T-helper 17 cell (primary cell): Measurements from ENCODE around the gene EVC2. TPM values are rescaled to one million over a fixed set of nuclear protein-coding genes. Genes with fewer than 3 reads are reported as not detected.

Experiments used
- ATAC-seq: fragments of 150-1000 bp; cut with Tn5 transposase; 2 replicates; pipeline ENCODE4 v1.10.0; 2021; ENCODE audit warnings: mild to moderate bottlenecking, moderate library complexity
- DNase-seq, 3 donors: peaks; one replicate each; pipeline versions ENCODE4 v3.0.0 to v3.0.0-alpha.2; 2020 to 2021
- H3K9me3 ChIP-seq: one replicate; pipeline ENCODE4 v1.7.0; 2013; ENCODE audit warnings: low read length, mild to moderate bottlenecking; ENCODE audit not compliant: control insufficient read depth, poor library complexity, severe bottlenecking
- H3K27ac Mint-ChIP-seq: one replicate; pipeline ENCODE4 v1.8.0; 2022; ENCODE audit warnings: mild to moderate bottlenecking, moderate library complexity, mixed read lengths
- H3K27me3 Mint-ChIP-seq: one replicate; pipeline ENCODE4 v1.8.0; 2022; ENCODE audit warnings: mixed read lengths
- H3K36me3 Mint-ChIP-seq: one replicate; pipeline ENCODE4 v1.8.0; 2022; ENCODE audit warnings: low read depth, mixed read lengths
- H3K4me1 Mint-ChIP-seq: one replicate; pipeline ENCODE4 v1.8.0; 2022; ENCODE audit warnings: mild to moderate bottlenecking, mixed read lengths
- H3K4me3 Mint-ChIP-seq: one replicate; pipeline ENCODE4 v1.8.0; 2022; ENCODE audit warnings: mild to moderate bottlenecking, moderate library complexity, mixed read lengths
- total RNA-seq, 4 donors: library from RNA in 2 of 4; stranded (reverse) in 2 of 4; gene quantifications; one replicate each; pipeline ENCODE4 v1.2.3 and lab custom pipeline; 2022 to 2026

Gene EVC2
- total RNA-seq, 2 donors from 2014 or later = 3.6 to 6.8 TPM

DNA sequence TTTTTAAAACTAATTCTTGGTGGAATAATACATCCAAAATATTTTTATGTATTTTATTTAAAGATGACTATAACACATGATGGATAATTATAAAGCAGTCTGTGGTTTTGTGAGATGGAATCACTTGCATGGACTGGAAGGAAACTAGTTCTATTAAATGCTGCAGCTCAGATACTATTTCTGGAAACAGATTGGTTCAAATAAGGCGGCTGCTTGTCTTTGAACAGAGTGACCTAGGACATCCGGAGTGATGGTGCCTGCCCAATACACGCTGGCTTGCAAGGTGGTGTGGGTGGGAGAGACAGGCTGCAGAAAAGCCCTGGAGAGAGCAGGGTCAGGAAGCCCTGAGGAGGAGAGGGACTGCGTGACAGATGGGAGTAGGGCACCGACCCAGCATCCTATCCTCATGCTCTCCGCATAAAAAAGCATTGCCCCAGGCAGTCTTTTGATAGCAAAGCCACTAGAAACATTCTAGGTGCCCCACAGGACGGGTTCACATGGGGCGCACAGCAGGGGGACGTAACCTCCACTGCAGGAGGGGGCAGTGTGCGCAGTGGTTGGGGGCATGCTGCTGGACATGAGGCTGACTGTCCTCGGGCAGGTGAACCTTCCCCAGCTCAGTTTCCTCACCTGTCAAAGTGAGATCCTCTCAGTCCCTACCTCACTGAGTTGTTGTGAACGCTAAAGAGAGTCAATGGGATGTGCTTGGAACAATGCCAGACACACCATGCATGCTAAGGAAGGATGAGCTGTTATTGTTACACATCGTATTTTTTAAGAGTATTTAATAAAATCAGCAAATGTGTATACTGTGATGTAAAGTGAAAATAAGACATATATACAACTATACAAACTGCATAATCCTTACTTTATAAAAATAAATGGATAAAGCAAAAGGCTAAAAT lies 71.3 kb downstream of the EVC2 start:
- no peaks in the 10 kb centered on the region for H3K36me3 Mint-ChIP-seq
- no peaks in the 10 kb centered on the region for H3K4me1 Mint-ChIP-seq
- no peak overlapping the region for H3K4me3 Mint-ChIP-seq
- ATAC-seq = no peak
- no peaks in the 10 kb centered on the region for H3K9me3 ChIP-seq
- no peaks in the 10 kb centered on the region for H3K27me3 Mint-ChIP-seq
- no peak for DNase-seq
- no peak overlapping the region for H3K27ac Mint-ChIP-seq

DNA sequence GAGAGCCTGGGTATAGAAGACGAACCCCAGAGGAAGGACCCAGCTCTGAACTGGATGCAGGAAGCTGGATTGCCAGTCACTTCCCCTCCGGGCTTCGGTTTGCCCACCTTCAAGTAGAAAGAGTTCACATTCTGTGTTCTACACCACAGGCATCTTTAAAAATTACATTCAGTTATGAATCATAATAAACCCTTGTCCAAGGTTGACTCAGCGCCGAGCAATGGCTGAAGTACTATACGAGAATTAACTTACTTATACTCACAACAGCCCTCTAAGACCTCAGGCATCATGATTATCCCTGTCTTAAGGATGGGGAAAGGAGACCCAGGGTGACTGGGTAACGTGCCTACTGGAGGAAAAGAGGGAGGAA lies 72.5 kb downstream of the EVC2 start:
- DNase-seq = no peak
- no peaks in the 10 kb centered on the region for H3K36me3 Mint-ChIP-seq
- H3K9me3 ChIP-seq = no peaks in the 10 kb centered on the region
- no peak overlapping the region for H3K27ac Mint-ChIP-seq
- no peaks in the 10 kb centered on the region for H3K4me1 Mint-ChIP-seq
- no peak for ATAC-seq
- no peaks in the 10 kb centered on the region for H3K27me3 Mint-ChIP-seq
- no peak overlapping the region for H3K4me3 Mint-ChIP-seq

DNA sequence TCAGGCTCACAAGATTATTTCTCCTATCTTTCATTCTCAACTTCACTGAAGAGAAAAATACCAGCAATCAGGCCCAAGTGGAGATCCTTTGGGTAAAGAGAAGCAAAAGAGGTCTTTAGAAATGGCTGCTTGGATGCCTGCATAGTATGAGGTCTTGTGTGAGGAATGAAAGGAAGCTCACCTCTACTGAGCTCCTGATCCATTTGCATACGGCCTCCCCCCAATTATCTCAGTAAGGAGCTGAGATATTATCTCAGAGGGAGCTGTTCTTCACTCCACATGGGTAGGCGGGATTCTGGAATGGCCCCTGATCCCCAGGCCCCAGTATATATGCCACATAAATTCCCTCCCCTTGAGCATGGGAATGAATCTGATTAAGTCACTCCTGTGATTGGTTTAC lies 75.8 kb downstream of the EVC2 start:
- ATAC-seq (no peak), DNase-seq (no peak)
- no peaks in the 10 kb centered on the region for H3K9me3 ChIP-seq
- H3K4me1 Mint-ChIP-seq = no peaks in the 10 kb centered on the region
- H3K27me3 Mint-ChIP-seq = no peaks in the 10 kb centered on the region
- no peak overlapping the region for H3K27ac Mint-ChIP-seq
- H3K4me3 Mint-ChIP-seq = no peak overlapping the region
- no peaks in the 10 kb centered on the region for H3K36me3 Mint-ChIP-seq

DNA sequence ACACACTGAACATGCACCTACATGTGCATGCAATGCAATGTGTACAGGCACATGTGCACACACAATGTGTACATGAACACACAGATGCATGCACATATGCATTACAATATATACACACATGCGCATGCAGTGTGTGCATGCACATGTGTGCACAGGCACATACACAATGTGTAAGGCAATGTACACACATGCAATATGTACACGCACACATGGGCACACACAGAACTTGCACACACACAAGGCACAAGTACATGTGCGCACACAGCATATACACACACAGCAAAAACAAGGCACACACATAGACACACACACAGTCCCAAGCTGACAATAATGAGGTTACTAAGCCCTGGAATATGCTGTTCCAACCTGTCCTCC lies 76.3 kb downstream of the EVC2 start:
- ATAC-seq (no peak), DNase-seq (no peak)

DNA sequence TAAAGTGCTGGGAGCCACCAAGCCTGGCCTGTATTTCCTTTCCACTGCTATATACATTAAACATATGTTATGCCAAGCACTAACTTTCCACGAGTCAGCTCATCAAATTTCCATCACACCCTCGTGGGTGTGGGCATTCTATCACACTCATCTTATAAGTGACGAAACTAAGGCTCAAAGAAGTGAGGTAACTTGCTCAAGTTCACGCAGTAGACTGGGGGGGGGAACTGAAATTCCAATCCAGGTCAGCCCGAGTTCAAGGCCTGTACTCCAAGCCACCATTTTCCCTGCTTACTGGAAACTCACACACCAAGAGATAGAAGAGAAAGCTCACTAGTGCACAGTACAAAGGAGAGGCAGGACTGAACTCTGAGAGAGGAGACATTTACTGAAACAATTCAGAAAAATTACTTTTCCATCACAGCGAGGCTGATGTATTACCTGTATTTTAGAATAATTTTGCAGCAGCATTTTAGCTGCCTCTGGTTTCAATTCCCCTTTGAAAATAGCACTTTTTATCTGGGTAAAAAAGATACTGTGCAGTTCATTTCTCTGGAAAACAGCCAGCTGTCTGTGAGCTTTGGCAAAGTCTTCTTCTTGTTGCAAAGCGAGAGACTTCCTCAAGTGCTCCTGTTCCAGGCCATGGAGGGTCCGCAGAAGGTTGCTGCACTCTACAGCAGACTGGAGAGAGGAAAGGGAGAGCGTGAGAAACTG lies 76.8 kb downstream of the EVC2 start:
- Mint-ChIP-seq H3K27ac (no peak overlapping the region), H3K36me3 (no peaks in the 10 kb centered on the region), H3K4me1 (no peaks in the 10 kb centered on the region), H3K4me3 (no peak overlapping the region), H3K27me3 (no peaks in the 10 kb centered on the region)
- DNase-seq = no peak
- no peak for ATAC-seq
- no peaks in the 10 kb centered on the region for H3K9me3 ChIP-seq

More for the DNA sequence above, 76.3 kb downstream of the EVC2 start:
- Mint-ChIP-seq H3K36me3 (no peaks in the 10 kb centered on the region), H3K4me1 (no peaks in the 10 kb centered on the region), H3K4me3 (no peak overlapping the region), H3K27me3 (no peaks in the 10 kb centered on the region), H3K27ac (no peak overlapping the region)
- no peaks in the 10 kb centered on the region for H3K9me3 ChIP-seq

DNA sequence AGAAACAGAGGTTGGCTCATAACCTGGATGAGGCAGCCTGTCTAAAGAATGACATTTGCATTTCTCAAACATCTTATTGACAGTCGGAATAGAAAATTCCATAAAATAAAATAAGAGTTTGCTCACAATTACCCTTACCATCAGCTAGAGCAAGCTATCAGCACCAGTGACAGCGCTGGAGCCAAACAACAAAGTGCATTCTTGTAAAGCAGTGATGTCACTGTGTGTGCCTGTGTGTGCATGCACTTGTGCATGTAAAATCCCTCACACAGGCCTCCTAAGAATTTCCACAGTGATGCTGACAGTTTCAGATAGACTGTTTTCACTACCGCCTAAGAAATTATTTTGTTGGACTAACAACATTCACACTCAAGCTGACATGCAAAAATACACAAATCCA lies 77.6 kb downstream of the EVC2 start:
- Mint-ChIP-seq H3K36me3 (peaks cover 2% of the 10 kb centered on the region), H3K27ac (no peak overlapping the region), H3K27me3 (no peaks in the 10 kb centered on the region), H3K4me1 (no peaks in the 10 kb centered on the region), H3K4me3 (no peak overlapping the region)
- no peaks in the 10 kb centered on the region for H3K9me3 ChIP-seq
- no peak for DNase-seq
- no peak for ATAC-seq

DNA sequence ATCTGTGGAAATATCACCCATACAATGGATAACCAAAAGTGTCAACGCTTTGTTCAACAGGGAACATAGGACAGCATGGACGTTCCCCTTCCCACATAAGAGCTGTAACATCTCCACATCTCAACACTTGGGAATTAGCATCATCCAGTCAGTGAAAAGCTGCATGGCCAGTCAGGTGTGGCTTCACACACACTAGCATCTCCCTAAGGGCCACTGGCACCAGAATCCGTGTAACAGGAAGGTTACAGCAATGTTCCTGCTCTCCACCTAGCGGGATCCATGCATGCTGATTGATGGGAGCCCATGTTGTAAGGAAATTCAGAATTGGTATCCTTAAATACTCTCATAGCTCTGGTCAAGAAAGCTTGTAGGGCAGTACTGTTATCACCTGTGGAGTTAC lies 78.8 kb downstream of the EVC2 start:
- no peaks in the 10 kb centered on the region for H3K27me3 Mint-ChIP-seq
- ATAC-seq = no peak

DNA sequence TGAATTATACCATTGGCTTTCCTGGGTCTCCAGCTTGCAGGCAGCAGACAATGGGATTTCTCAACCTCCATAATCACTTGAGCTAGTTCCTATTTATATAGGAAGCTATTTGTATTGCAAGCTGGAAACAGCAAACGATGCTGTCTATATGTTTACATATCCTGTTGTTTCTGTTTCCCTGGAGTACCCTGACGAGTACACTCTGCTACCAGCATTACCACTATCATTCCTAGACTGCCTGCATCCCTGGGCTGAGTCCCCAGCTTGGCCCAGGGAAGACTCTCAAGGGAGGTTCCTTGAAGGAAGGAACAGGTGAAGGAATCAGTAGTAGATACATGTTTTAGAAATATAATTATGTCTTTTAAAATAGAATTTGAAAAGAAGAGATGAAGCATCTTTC lies 81.4 kb downstream of the EVC2 start:
- Mint-ChIP-seq H3K4me3 (no peak overlapping the region), H3K27ac (no peak overlapping the region), H3K27me3 (no peaks in the 10 kb centered on the region), H3K36me3 (peaks cover 6% of the 10 kb centered on the region), H3K4me1 (no peaks in the 10 kb centered on the region)
- H3K9me3 ChIP-seq = no peaks in the 10 kb centered on the region
- DNase-seq = no peak
- ATAC-seq = no peak

More for the DNA sequence above, 78.8 kb downstream of the EVC2 start:
- no peaks in the 10 kb centered on the region for H3K4me1 Mint-ChIP-seq
- H3K27ac Mint-ChIP-seq = no peak overlapping the region
- H3K36me3 Mint-ChIP-seq = peaks cover 4% of the 10 kb centered on the region
- no peak overlapping the region for H3K4me3 Mint-ChIP-seq
- no peaks in the 10 kb centered on the region for H3K9me3 ChIP-seq
- no peak for DNase-seq

DNA sequence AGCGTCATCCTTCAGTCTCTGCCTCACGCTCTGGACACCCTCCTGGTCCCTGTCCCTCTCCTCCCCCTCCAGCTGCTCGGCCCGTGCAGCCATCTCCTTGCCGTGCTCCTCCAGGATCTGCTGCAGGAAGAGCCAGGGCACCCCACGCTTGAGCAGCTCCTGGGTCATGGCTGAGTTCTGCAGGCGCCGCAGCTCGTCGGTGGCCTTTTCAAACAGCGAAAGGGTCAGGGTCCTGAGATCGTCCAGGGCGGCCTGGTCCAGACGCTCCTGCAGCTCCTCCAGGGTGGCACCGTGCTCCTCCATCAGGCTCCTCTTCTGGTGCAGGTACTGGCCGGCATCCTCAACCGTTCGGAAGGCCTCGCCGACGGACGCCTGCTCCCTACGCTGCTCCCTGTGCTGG lies 85.8 kb downstream of the EVC2 start:
- Mint-ChIP-seq H3K36me3 (peaks cover 6% of the 10 kb centered on the region), H3K27ac (no peak overlapping the region), H3K4me1 (no peaks in the 10 kb centered on the region), H3K4me3 (no peak overlapping the region), H3K27me3 (no peaks in the 10 kb centered on the region)
- ATAC-seq (no peak), DNase-seq (no peak)
- no peaks in the 10 kb centered on the region for H3K9me3 ChIP-seq

DNA sequence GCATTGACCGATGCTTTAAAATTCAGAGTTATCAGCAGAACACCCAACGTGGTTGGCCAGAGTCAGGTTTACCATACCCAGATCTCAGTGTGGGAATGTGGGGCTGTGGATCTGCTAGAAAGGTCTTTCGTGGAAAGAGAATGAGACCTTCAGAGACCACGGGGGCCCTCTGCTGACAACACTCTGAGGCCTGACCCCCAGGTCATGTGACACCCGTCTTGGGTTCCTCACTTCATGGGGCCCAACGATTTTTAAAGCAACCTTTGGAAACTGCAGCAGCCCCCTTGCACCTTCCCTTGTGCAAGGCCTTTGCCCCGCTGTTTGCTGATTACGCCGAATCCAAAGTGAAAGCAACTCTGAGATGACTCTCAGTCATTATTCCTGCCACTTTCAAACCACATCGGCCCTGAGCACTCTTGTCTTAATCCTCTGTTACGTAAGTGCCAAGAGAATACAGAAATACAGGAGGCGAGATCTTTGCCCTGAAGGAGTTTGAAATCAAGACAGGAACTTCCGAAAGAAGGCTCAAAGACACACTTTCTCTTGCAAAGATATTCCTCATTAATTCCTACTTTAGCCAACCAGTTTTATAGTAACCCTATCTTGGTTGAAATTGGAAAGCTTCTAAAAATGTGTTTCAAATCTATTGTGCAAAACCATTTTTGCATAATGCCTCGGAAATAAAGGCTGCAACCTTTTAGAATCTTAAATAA lies 88.3 kb downstream of the EVC2 start:
- Mint-ChIP-seq H3K27me3 (no peaks in the 10 kb centered on the region), H3K27ac (no peak overlapping the region), H3K4me1 (no peaks in the 10 kb centered on the region), H3K36me3 (peaks cover 4% of the 10 kb centered on the region), H3K4me3 (no peak overlapping the region)
- no peaks in the 10 kb centered on the region for H3K9me3 ChIP-seq
- DNase-seq (no peak), ATAC-seq (no peak)

DNA sequence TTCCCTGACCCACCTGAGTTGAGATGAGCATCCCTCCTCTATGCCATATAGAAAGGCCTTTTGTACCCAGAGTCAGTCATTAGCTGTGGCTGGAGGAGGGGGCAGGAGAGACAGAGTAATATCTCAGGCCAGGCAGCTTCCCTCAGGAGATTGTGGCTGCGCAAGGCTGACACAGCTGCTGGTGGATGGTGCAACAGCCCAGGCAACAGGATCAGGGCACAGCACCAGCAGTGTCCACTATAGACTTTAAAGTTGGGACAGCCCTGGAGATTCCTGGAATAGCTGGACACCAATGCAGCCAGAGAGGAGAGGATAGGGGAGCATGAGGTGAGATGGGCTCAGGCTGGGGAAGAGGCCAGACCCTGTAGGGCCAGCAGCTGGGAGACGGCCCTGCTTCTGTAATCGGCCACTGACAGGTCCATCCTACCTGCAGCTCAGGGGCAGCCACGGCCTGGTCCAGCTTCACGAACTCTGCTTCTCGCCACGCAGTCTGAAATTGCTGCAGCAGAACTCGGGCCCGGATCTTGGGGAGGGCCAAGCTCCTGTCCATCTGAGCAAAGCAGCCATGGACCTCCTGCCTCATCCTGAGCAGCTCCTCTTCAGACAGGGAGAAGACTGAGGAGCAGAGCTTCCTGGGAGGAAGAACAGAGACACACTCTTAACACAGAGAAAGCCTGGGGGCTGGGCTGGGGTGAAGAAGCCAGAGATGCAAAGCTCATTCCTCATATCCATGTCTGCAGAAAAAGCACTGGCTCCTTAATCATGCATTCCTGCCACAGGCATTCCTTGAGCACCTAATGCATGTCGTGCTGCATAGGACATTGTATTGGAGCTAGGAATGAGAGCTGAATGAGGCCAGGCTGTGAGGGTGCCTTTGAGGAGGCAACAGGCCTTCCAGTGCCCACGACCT lies 90.1 kb downstream of the EVC2 start:
- Mint-ChIP-seq H3K4me3 (no peak overlapping the region), H3K27me3 (no peaks in the 10 kb centered on the region), H3K4me1 (no peaks in the 10 kb centered on the region), H3K36me3 (peaks cover 3% of the 10 kb centered on the region), H3K27ac (no peak overlapping the region)
- ATAC-seq (no peak), DNase-seq (no peak)
- no peaks in the 10 kb centered on the region for H3K9me3 ChIP-seq

DNA sequence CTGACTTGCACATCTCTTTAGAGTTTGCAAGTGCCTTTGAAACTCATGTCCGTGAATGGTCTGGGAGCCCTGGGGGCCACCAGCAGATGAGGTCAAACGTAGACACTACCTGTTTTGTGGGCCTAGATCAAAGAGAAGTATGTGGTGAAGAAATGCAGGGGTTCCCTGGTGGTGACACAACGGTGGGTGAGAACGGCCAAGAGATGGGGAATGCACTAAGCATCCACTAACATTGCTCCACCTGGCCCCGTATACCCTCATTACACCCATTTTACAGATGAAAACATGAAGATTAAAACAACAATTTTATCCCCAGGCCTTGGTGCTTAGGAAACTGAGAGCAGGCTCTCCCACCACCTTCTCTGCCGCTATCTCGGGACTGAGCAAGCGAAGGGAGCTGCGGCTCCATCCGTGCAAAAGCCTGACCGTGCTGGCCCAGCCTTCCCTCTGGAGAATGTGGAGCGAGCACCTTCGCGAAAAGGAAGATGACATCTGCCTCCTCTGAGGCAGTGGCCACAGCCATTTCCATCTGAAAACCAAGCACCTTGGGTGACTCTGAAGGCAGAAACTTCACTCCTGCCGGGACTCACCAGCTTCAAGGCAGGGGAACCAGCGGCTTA lies 91.9 kb downstream of the EVC2 start:
- H3K27me3 Mint-ChIP-seq = no peaks in the 10 kb centered on the region
- DNase-seq (no peak), ATAC-seq (no peak)
- no peak overlapping the region for H3K4me3 Mint-ChIP-seq
- no peaks in the 10 kb centered on the region for H3K9me3 ChIP-seq
- H3K27ac Mint-ChIP-seq = no peak overlapping the region
- no peaks in the 10 kb centered on the region for H3K4me1 Mint-ChIP-seq
- peaks cover 3% of the 10 kb centered on the region for H3K36me3 Mint-ChIP-seq
